Measurements from ENCODE around the gene E2F4.
A peak's percentile ranks its signal among the peaks of the same experiment; 100 is the strongest.

E2F4 gene

DNA sequence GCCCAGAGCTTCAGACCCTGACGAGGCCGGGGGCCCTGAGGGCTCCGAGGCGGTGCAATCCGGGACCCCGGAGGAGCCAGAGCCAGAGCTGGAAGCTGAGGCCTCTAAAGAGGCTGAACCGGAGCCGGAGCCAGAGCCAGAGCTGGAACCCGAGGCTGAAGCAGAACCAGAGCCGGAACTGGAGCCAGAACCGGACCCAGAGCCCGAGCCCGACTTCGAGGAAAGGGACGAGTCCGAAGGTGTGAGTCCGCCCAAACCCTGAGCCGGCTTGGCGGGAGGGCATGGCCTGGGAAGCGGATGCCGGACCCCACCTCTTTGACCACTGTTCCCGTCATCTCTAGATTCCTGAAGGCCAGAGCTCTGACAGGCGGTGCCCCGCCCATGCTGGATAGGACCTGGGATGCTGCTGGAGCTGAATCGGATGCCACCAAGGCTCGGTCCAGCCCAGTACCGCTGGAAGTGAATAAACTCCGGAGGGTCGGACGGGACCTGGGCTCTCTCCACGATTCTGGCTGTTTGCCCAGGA, 17.2 kb upstream of the E2F4 start:
- DNase-seq = no peak

DNA sequence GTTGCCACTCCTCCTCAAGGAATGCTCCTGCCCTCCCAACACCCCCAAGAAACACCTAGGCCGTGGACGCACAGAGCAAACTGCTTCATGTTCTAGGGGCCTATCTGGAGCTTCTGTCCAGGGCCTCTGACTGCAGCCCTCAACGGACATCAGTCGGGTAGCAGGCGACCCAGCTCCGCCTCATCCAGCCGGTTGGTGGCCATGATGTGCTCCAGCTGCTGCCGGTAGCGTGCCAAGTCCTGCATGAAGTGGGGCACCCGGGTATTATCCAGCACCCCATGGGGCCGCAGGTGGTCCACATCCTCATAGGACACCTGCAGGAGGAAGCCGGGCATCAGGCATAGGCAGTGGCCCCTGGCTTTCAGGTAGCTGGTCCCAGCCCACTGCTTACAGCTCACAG, 15.3 kb upstream of the E2F4 start:
- no peak for DNase-seq

DNA sequence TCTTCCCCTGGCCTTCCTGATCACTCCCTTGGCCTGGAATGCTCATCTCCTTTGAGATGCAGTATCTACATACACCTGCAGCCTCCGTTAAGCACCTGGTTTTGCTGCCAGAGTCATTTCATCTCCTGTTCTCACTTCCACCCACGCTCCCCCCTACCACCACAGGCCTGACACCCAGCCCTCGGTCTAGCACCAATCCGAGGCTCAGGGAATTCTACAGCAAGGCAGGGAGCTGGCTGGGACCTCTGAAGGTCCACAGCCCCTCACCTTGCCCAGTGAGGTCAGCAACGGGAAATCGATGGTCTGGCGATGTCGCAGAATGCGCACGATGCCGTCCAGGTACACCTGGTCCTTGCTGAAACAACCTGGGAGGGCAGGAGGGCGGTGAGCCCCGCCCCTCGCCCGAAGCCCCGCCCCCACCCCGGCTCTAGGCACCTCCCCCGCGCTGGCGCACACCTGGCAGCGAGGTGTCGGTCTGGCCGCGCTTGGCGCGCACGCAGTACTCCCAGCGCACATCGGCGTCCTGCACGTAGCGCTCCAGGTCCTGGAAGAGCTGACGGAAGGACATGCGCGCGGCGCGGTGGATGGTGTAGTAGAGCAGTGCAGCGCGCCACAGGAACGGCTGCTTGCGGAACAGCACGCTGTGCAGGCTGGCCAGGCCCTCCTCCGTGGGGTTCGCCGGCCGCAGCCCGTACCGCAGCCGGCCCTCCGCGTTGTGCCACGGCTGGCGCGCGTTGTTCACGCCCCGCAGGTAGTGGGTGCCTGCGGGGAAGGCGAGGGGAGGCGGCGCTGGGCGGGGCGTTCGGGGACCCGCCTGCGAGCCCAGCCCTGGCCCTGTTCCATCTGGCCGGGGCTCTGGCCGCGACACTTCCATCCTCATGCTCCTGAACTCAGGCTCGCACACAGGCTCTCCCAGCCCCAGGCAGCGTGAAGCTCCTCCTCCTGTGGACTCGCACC, 13.9 kb upstream of the E2F4 start:
- DNase-seq = peak; percentile 85

DNA sequence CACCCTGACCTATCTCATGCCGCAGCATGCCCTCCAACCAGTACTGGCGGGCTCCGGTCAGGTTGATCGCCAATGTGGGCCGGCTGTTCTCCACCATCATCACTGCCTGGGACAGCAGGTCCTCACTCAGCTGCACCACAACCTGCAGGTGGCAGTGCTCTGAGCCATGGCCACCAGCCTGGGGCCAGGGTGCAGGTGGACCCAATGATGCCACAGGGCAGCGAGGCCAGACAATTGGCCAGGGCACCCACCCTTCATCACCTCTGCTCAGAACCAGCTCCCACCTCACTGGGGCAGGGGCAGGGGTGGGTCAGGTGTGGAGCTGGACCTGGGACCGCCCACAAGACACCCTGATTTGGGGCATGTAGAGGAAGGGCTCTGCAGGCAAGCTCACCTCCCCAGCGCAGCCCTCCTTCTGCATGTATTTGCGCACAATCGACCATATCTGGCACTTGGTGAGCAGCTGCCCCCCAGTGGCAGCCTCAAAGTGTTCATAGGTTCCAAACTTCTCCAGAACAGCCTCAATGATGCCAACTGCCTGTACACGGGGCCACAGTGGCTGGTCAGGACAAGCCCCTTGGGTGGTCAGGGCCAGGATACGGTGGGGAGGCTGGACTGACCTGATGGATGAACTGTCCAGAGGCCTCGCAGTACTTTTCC, 12.4 kb upstream of the E2F4 start:
- no peak for DNase-seq

DNA sequence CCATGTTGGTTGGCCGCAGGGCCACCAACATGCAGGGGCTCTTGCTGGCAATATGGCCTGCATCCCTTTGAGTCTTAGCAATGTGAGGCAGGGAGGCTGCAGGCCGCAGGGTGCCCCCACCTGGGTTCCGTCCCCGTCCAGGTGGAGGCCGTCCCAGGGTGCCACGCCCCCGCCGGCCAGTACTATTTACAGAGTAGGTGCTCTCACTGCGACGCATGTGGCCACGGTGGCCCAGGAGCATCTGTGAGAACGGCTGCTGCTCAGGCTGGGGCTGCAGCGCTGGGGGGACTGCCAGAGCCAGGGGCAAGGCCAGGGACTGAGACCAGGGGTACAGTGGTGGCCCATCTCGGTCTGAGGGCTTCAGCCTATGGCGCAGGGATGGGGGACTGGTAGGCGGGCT, 11.8 kb upstream of the E2F4 start:
- no peak for DNase-seq

DNA sequence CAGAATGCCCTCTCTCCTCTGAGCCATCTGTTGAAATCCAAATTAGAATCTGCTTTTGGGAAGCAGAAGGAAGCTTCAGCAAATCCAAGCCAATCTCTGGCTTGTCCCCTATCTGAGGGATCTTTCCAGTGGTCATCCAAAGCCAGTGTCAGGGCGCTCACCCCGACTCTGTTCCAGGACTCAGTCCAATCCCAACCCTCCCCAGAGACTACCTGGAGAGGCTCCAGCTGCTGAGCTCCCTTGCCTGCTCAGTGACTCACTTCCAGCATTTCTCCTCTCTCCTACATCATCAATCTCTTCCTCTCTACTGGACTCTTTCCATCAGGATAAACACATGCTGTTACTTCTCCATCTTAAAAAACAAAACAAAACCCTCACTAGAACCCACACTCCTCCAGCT, 10.6 kb upstream of the E2F4 start:
- no peak for DNase-seq

DNA sequence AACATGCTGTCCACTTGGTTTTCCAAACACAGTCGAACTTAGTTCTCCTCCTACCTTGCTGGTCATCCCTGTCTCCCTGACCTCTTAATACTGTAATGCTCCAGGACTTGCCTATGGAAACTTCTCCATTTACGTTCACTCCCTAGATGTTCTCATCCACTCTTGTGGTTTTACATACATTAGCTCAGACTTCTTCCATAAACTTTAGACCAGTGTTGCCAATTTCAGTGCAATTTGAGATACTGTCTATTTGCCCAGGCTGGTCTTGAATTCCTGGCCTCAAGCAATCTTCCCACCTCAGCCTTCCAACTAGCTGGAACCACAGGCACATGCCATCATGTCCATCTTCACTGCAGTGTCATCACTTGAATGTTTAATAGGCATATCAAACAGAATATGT, 9.7 kb upstream of the E2F4 start:
- no peak for DNase-seq

DNA sequence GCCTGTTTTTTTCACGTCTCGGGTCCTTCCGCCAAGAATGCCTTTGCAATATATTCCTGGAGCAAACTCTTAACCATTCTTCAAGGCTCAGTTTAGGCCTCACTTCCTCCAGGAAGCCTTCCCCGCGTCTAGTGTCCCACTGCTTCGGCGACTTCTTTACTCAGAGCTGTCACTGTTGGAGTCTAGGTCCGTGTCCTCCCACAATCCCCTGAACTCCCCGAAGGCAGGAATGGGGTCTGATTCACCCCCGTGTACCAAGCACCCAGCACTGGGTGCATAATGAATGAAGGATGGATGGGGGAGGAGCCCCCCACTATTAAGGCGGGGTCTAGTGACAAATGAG, 8.7 kb upstream of the E2F4 start:
- DNase-seq = no peak

DNA sequence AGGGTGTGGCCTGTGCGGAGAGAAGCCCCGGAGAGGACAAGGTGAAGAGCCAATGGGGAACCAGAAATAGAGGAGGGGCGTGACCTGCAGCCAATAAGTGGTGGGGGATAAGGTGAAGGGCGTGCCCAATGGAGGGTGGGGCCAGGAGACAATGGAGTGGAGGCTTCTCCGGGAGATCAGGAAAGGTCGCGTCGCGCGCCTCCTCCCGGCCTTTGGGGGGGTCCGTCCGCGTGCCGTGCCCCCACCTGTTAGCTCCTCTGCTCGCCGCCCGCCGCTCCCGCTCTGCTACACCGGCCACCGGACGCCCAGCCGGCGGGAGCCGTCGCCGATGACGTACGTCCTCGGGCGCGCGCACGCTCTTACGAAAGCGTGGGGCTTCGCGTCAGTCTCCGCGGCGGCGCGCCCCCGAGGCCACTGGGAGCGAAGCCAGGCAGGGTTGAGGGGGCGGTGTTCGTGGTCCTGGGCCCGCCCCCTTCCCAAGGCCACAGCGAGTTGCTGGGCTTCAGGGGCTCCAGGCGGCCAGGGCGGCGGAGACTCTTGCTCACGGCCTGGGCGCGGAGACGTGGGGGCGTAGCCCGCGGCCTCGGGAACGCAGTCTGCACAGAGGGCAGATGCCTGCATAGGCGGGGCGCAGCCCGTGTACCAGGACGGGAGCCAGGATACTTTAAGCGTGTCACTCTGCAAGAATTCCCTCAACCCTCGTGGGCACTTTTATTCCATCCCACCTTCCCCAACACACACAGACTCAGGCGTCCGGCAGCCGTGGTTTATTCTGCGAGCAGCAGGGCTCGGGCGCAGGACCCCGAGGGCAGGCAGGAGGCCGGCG, 8.1 kb upstream of the E2F4 start, which contains the start of gene MATCAP1:
MATCAP1 (minus strand) TSS at position 337 of the 826 bp plus-strand sequence. CDS start 3,353 bp downstream, outside the sequence.
- peak; percentile 93 for DNase-seq

DNA sequence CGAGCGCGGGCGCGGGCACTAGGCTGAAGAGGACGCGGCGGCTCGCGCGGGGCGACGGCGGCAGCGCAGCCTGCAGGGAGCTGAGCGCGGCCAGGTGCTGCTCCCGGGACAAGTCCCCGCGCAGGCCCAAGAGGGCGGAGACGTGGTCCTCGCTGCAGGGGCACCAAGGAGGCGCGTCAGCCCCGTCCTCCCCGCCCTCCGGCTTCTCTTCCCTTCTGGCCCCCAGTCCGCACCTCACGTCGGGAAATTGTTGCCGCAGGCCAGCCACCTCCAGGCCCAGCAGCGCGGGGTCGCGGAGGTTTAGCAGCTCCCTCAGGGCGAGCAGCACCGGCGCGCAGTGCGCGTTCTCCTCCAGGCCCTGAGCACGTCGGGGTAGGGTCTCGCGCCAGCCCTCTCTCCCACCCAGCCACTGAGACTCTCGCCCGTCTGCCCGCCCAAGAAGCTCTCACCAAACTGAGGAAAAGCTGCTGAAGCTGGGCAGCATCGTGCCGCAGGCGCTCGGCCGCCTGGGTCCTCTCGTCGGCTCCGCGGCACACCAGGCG, 7.4 kb upstream of the E2F4 start:
- DNase-seq = no peak

DNA sequence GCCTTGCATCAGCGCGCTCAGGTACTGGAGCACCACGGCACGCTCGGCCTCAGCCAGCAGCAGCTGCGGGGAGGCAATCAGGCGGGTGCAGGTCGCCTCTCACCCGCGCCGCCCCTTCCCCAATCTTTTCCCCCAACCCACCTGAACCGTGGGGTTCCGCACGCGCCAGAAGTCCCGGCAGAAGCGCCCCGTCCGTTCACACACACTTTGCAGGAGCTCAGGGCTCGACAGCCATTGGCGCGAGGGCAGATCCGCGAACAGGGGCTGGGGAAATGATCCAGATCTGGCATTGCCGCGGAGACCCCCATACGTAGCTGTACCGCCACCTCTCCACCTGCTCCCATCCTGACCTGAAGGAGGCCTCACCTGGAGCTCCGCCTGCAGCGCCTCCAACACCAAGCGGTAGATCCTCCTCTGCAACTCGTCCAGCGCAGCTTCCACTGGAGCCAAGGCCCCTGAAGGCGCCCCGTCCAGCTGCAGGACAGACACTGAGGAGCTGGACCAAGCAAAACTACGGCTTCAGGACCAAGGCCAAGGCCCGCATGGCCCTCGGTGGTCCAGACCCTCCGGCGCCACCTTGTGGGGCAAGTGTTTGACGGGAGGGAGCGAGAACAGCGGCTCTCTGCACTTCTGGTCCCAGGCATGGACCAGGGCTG, 6.8 kb upstream of the E2F4 start:
- DNase-seq = peak; percentile 32

DNA sequence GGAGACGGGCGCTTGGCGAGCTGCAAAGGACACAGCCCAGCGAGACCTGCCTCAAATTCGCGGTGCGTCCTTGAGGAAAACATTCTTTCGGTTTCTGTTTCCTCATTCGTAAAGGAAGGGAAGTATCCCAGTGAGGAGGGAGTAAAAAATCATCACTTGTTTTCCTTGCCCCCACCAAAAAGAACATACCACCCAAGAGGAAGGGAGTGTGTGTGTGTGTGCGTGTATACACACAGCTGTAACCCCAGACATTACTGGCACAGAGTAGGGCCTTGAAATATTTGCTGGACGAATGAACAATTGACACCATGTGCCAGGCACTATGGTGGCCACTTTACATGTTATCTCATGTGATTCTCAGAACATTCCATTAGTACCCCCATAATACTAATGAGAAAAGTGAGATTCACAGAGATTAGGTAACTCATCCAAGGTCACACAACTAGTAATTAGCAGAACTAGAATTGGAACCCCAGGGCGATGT, 6.3 kb upstream of the E2F4 start:
- no peak for DNase-seq

DNA sequence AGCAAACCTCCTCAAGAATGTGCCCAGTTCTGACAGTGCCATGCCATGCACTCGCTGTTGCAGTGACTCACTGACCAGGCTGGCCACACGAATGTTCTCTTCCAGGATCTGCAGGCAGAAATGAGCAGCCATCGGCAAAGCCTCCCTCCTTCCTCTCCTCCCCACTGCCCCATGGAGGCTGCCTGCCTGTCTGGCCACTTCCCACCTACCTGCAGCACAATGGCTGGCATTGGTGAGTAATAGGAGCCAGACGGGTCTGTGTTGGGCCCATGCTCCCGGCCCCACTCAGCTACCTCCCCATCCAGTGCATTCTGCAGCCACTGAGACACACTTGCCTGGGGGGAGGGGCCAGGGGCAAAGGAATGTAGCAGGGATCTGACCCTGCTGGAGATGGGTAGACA, 5.4 kb upstream of the E2F4 start:
- DNase-seq = no peak

DNA sequence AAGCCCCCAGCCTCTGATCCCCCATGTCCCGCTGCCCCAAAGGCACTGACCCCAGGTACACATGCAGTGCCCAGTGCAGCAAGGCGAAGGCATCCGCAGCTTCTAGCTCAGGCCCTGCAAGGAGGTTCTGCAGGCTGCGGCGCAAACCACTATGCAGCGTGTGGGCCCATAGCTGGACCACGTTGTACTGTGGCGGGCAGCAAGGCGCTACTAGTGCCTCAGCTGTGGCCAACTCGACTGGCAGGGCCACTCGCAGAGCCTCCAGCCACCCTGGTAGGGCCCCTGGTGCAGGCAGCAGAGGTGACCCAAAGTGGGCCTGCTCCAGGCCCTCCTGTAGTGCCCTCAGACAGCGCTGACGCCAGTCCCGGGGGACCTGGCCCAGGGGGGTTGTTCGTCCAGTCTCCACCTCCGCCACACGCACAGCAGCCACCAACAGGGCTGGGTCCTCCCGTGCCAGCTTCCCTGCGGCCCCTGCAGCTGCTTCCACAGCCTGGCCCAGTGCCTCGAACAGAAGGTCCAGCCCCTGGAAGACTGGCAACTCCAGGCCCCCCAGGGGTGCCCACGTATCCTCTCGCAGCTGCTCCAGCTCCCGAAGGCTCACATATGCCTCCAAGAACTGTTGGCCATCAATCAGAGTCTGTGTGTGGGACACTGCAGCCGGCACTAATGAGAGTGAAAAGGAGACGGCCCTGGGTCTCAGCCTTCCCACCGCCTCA, 4.6 kb upstream of the E2F4 start:
- no peak for DNase-seq

DNA sequence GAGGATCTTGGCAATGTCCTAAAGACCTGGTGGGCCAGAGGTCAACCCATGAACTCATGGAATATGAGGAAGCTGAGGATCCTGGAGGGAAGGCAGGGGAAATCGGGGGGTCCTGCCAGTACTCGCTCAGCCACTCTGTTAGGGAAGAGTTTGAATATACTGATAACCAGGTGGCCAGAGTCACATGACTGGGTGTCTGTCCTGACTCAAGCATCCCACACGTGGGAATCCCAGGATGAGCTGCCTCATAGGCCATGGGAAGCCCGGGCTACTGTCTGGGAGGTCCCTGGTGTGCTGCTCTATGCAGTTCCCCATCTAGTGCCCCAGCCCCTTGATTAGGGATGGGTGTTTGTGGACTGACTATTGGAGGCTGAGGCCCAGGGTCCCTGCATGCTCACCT, 3.6 kb upstream of the E2F4 start:
- DNase-seq = no peak

DNA sequence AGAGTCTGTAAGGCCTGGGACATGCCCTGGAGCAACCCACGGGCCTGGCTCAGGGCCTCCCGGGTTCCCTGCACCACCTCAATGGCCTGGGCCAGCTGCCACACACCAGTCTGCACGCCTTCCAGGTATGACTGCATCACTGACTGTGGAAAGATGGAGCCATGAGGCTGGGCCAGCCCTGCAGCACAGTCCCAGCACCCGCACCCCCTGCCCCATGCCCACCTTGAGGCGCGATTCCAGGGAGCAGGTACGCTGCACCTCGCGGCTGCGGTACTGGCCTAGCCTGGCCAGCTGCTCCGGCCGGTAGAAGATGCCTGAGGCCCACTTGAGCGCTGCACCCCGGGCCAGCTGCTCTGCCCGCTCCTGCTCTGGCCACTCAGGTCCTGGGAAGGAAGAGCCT, 3.2 kb upstream of the E2F4 start:
- DNase-seq = no peak

DNA sequence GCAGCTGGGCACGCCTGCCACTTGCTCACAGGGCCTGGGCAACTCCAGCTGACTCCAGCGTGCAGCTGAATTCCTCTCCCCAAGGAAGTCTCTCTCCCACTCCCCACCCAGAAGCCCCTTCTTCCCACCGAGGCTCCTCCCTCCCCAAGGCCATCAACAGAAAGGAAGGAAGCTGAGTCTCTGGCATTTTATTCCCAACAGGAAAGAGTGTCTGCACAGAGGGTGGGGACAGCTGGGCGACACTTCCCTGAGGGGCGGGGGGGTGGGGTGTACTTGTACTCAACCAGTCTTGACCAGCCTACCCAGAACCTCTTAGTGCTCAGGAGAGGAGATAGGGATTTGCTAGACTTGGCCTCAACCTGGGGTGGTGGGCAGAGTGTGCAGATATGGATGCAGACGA, 1.9 kb upstream of the E2F4 start, which contains the start of gene EXOC3L1:
EXOC3L1 (minus strand) TSS at position 96 of the 400 bp plus-strand sequence. CDS start 460 bp downstream, outside the sequence.
- DNase-seq = no peak

DNA sequence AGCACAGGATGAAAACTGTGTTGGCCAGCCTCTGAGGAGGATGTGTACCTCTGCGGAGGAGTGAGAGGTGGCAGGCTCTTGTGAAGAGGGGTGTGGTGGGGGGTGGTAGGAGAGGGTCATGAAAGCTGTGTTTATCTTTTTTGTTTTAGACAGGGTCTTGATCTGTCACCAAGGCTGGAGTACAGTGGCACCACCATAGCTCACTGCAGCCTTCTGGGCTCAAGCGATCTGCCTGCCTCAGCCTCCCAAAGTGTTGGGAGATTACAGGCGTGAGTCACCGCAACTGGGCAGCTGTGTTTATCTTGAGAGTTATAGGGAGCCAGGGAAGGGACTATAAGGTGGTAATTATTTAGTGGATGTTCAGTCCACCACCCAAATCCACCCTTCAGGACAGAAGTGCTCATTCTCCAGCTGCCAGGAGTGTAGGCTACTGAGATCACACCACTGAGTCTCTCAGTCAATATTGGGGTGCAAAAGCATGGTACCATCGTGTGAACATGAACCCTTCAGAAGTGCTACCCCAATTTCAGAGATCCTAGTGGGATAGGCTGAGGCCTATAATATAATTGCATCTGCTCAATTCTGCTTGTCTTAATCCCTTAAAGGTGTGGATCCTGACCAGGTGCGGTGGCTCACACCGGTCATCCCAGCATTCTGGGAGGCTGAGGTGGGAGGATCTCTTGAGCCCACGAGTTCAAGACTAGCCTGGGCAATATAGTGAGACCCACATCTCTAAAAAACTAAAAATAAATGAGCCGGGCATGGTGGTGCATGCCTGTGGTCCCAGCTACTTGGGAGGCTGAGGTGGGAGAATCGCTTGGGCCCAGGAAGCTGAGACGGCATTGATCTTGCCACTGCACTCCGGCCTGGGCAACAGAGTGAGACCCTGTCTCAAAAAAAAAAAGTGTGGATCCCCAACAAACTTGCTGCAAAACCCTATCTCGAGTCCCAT, 1.2 kb upstream of the E2F4 start:
- no peak for DNase-seq

DNA sequence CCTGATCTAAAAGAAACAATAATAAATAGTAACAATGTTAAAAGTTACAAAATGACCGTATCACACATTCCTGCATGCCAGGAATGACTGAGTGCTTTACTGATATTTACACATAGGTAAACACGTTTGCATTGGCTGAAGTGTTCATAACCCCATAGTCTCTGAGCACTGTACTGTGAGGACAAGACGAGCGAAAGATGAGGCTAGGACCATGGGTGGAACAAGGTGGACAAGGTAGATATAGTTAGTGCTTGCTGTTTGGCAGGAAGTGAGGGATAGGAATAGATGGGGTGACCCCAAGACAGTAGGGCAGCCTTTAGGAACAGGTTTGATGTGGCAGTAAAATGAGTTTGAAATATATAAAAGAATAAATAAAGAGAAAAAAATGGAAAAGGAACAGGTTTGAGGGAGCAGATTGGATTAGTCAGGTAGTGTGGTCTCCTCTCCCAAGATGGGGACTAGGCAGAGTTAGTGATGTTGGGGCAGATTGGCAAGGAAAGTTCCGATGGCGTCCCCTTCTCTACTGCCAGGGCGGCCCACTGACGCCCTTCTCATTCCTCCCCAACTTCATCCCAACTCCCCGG, 452 bp upstream of the E2F4 start:
- no peak for DNase-seq

All from NCI-H510A treated with DMSO at 0.1 percent for 48 hours (cell line).